Hepatocyte (in vitro differentiated cells): ENCODE data around the gene DPYD. TPM values are rescaled to one million over a fixed set of nuclear protein-coding genes. Genes with fewer than 3 reads are reported as not detected.

Experiments
- DNase-seq: peaks from one replicate; pipeline ENCODE4 v3.0.0-alpha.2; 2016; ENCODE audit warnings: low spot score
- H2AFZ ChIP-seq: fragments of 200-600 bp; sonication (generic); 2 replicates; pipeline ENCODE4 v1.6.0; 2016; ENCODE audit warnings: antibody characterized with exemption, mild to moderate bottlenecking
- H3K27ac ChIP-seq: fragments of 200-600 bp; sonication (generic); 2 replicates; pipeline ENCODE4 v1.5.1; 2016; ENCODE audit warnings: mild to moderate bottlenecking
- H3K27me3 ChIP-seq: fragments of 200-600 bp; sonication (generic); 2 replicates; pipeline ENCODE4 v1.6.1; 2016
- H3K36me3 ChIP-seq: fragments of 200-600 bp; sonication (generic); replicated peaks from 2 replicates; pipeline ENCODE4 v1.5.1; 2016; ENCODE audit warnings: low read depth; ENCODE audit not compliant: insufficient read depth
- H3K4me1 ChIP-seq: fragments of 200-600 bp; sonication (generic); 2 replicates; pipeline ENCODE4 v1.5.1; 2016; ENCODE audit warnings: mild to moderate bottlenecking, moderate library complexity; ENCODE audit not compliant: insufficient read depth
- H3K4me2 ChIP-seq: fragments of 200-600 bp; sonication (generic); 2 replicates; pipeline ENCODE4 v1.6.0; 2016
- H3K4me3 ChIP-seq: fragments of 200-600 bp; sonication (generic); 2 replicates; pipeline ENCODE4 v1.5.1; 2016; ENCODE audit warnings: mild to moderate bottlenecking
- H3K79me2 ChIP-seq: fragments of 200-600 bp; sonication (generic); 2 replicates; pipeline ENCODE4 v1.6.0; 2017; ENCODE audit warnings: mild to moderate bottlenecking
- H3K9me2 ChIP-seq: fragments of 200-600 bp; sonication (generic); replicated peaks from 2 replicates; pipeline ENCODE4 v1.6.0; 2017; ENCODE audit warnings: mild to moderate bottlenecking; ENCODE audit not compliant: insufficient read depth
- H3K9me3 ChIP-seq: fragments of 200-600 bp; sonication (generic); 2 replicates; pipeline ENCODE4 v1.5.1; 2016; ENCODE audit warnings: low read depth, mild to moderate bottlenecking
- H4K20me1 ChIP-seq: fragments of 200-600 bp; sonication (generic); 2 replicates; pipeline ENCODE4 v1.6.0; 2016; ENCODE audit warnings: mild to moderate bottlenecking; ENCODE audit not compliant: insufficient read depth, poor library complexity, severe bottlenecking
- EZH2 ChIP-seq: fragments of 200-600 bp; sonication (generic); IDR thresholded peaks from 2 replicates; pipeline ENCODE4 v1.6.1; 2016; ENCODE audit warnings: antibody characterized with exemption, mild to moderate bottlenecking, borderline replicate concordance
- EZH2phosphoT487 ChIP-seq: fragments of 200-600 bp; sonication (generic); IDR thresholded peaks from one replicate; pipeline ENCODE4 v1.6.1; 2018; ENCODE audit warnings: antibody characterized with exemption, mild to moderate bottlenecking, low read depth, moderate library complexity; ENCODE audit not compliant: unreplicated experiment, severe bottlenecking
- WGBS: methylation state at CpG from one replicate; pipeline ENCODE4 v1.1.6; 2016; ENCODE audit warnings: low lambda C conversion rate; ENCODE audit errors: missing lambda C conversion rate; 5-methylcytosine and 5-hydroxymethylcytosine counted together
- polyA plus RNA-seq: library from polyadenylated mRNA; unstranded; fragments of >200 nt; fragmentation: Nextera tagmentation; extraction: Ambion mirVana; gene quantifications from 2 replicates; pipeline ENCODE4 v1.2.1, GENCODE V29; 2016
- total RNA-seq: library from RNA; depleted of rRNA; stranded (reverse); fragments of >200 nt; gene quantifications from 2 replicates; pipeline ENCODE4 v1.2.3, GENCODE V29; 2014
- TF ChIP-seq, protein P1 (sequence below): fragments of 200-600 bp; sonication (generic); IDR thresholded peaks from 2 replicates; pipeline ENCODE4 v1.5.1; 2016; ENCODE audit warnings: antibody characterized with exemption, mild to moderate bottlenecking; ENCODE audit not compliant: poor library complexity

The DPYD gene
- total and polyA plus RNA-seq, 2 experiments from 2014 or later, result 7.5 to 21.8 TPM

- H2AFZ ChIP-seq, result no peak overlapping the region
Measured at GRCh38 chr1:97646071-97646470, 274.8 kb downstream of the DPYD start.

GRCh38 chr1:97640677-97641076 is 280.2 kb downstream of the DPYD start:
- H3K9me3 ChIP-seq, result no peaks in the 10 kb centered on the region
- no peak overlapping the region for H3K4me3 ChIP-seq
- no peak for TF ChIP-seq EZH2phosphoT487
- TF ChIP-seq, protein P1, sequence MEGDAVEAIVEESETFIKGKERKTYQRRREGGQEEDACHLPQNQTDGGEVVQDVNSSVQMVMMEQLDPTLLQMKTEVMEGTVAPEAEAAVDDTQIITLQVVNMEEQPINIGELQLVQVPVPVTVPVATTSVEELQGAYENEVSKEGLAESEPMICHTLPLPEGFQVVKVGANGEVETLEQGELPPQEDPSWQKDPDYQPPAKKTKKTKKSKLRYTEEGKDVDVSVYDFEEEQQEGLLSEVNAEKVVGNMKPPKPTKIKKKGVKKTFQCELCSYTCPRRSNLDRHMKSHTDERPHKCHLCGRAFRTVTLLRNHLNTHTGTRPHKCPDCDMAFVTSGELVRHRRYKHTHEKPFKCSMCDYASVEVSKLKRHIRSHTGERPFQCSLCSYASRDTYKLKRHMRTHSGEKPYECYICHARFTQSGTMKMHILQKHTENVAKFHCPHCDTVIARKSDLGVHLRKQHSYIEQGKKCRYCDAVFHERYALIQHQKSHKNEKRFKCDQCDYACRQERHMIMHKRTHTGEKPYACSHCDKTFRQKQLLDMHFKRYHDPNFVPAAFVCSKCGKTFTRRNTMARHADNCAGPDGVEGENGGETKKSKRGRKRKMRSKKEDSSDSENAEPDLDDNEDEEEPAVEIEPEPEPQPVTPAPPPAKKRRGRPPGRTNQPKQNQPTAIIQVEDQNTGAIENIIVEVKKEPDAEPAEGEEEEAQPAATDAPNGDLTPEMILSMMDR, result no peak
- TF ChIP-seq EZH2, result no peak
- H3K27me3 ChIP-seq, result no peaks in the 10 kb centered on the region
- no peaks in the 10 kb centered on the region for H3K79me2 ChIP-seq
- H4K20me1 ChIP-seq, result no peaks in the 10 kb centered on the region
- H3K4me2 ChIP-seq, result no peak overlapping the region
- H3K9me2 ChIP-seq, result no peaks in the 10 kb centered on the region
- no peak overlapping the region for H3K27ac ChIP-seq
- no peaks in the 10 kb centered on the region for H3K4me1 ChIP-seq
- no peaks in the 10 kb centered on the region for H3K36me3 ChIP-seq
- no peak for DNase-seq
- no peak overlapping the region for H2AFZ ChIP-seq

More at GRCh38 chr1:97646071-97646470, 274.8 kb downstream of the DPYD start:
- H3K27ac ChIP-seq, result no peak overlapping the region
- no peaks in the 10 kb centered on the region for H4K20me1 ChIP-seq
- no peaks in the 10 kb centered on the region for H3K36me3 ChIP-seq
- DNase-seq, result no peak
- no peak overlapping the region for H3K4me2 ChIP-seq
- 90% methylated on average over 1 of the region's 1 CpG for WGBS
- no peaks in the 10 kb centered on the region for H3K4me1 ChIP-seq
- H3K9me2 ChIP-seq, result no peaks in the 10 kb centered on the region
- no peaks in the 10 kb centered on the region for H3K27me3 ChIP-seq
- no peaks in the 10 kb centered on the region for H3K9me3 ChIP-seq
- no peak overlapping the region for H3K4me3 ChIP-seq
- TF ChIP-seq EZH2 (no peak), EZH2phosphoT487 (no peak)
- TF ChIP-seq, protein P1, result no peak
- H3K79me2 ChIP-seq, result no peaks in the 10 kb centered on the region

GRCh38 chr1:97636941-97637340 is 283.9 kb downstream of the DPYD start:
- Histone ChIP-seq H3K79me2 (no peaks in the 10 kb centered on the region), H2AFZ (no peak overlapping the region), H4K20me1 (no peaks in the 10 kb centered on the region), H3K4me2 (no peak overlapping the region), H3K27me3 (no peaks in the 10 kb centered on the region), H3K9me3 (no peaks in the 10 kb centered on the region), H3K4me1 (no peaks in the 10 kb centered on the region), H3K27ac (no peak overlapping the region), H3K4me3 (no peak overlapping the region), H3K9me2 (no peaks in the 10 kb centered on the region), H3K36me3 (no peaks in the 10 kb centered on the region)
- no peak for DNase-seq
- TF ChIP-seq EZH2 (no peak), EZH2phosphoT487 (no peak)

DNA sequence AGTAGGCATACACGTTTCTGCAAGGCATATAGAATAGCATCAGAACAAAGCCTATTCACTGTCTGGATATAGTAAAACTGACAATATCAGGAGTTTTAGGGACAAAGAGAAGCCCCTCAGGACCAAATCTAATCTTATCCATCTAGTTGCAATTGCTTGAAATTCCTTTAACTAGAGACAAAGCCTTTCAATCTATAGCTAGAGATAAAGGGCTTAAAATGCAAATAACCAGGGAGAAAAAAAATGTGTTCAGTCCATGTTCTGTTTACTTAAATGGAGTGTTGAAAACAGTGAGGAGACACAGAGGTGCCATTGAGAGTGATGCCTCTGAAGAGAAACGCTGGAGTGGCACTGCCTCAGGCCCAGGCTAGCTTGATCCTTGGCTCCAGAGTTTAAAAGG is 286.1 kb downstream of the DPYD start:
- Histone ChIP-seq H3K27ac (no peak overlapping the region), H3K36me3 (no peaks in the 10 kb centered on the region), H3K4me2 (no peak overlapping the region), H3K79me2 (no peaks in the 10 kb centered on the region), H4K20me1 (no peaks in the 10 kb centered on the region), H3K9me3 (no peaks in the 10 kb centered on the region), H3K4me3 (no peak overlapping the region), H3K4me1 (no peaks in the 10 kb centered on the region), H2AFZ (no peak overlapping the region), H3K9me2 (no peaks in the 10 kb centered on the region), H3K27me3 (no peaks in the 10 kb centered on the region)
- WGBS, result 20% methylated on average over 2 of the region's 2 CpGs
- no peak for DNase-seq
- TF ChIP-seq EZH2phosphoT487, result no peak
